ENCODE results near the gene ZC3H12C.

ZC3H12C gene

GRCh38 chr11:110159476-110159875 lies 66.3 kb downstream of the ZC3H12C start:
- Histone ChIP-seq H3K79me1 (ENCODE audit: low read length) (no peaks in the 10 kb centered on the region), H3K4ac (ENCODE audit: low read depth, low read length) (no peak overlapping the region), H3K4me2 (ENCODE audit: low read length) (no peak overlapping the region), H3K18ac (ENCODE audit: low read length) (no peak overlapping the region), H4K8ac (ENCODE audit: low read depth, low read length) (no peak overlapping the region), H2BK120ac (ENCODE audit: low read depth, low read length) (no peak overlapping the region), H2BK15ac (replicated peaks; ENCODE audit: low read depth) (no peak overlapping the region), H3K79me2 (ENCODE audit: control insufficient read depth, insufficient read depth, low read length) (no peaks in the 10 kb centered on the region), H3K9ac (ENCODE audit: low read length) (no peak overlapping the region), H3K36me3 (ENCODE audit: control insufficient read depth, insufficient read depth, low read length) (peaks cover 4% of the 10 kb centered on the region), H4K5ac (ENCODE audit: low read length) (no peak overlapping the region), H3K4me3 (ENCODE audit: low read length) (no peak overlapping the region), H3K27me3 (ENCODE audit: insufficient read depth, low read length, poor library complexity) (no peaks in the 10 kb centered on the region), H3K27ac (ENCODE audit: low read depth, low read length) (no peak overlapping the region), H2AK5ac (ENCODE audit: low read length) (no peak overlapping the region), H3K4me1 (ENCODE audit: control insufficient read depth, low read depth, low read length) (no peaks in the 10 kb centered on the region), H3K56ac (ENCODE audit: low read length) (no peak overlapping the region), H2BK5ac (ENCODE audit: low read length) (no peak overlapping the region), H3K23ac (ENCODE audit: low read length) (no peak overlapping the region)
- no CpG with 5 or more reads among the region's 1 CpG for WGBS (ENCODE audit: extremely low coverage, insufficient coverage, low lambda C conversion rate)
- DNase-seq: no peak

DNA sequence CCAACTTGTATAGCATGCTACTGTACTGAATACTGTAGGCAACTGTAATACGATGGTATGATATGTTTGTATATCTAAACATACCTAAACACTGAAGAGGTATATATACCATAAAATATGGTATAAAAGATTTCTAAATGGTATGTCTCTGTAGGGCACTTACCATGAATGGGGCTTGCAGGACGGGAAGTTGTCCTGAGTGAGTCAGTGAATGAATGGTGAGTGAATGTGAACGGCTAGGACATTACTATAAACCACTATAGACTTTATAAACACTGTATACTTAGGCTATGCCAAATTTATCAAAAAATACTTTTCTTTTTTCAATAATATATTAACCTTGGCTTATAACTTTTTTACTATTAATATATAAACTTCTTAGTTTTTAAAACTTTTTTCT lies 66.8 kb downstream of the ZC3H12C start:
- no peak overlapping the region for H3K23ac ChIP-seq (ENCODE audit: low read length)
- H2AK5ac ChIP-seq (ENCODE audit: low read length): no peak overlapping the region
- H4K8ac ChIP-seq (ENCODE audit: low read depth, low read length): no peak overlapping the region
- no peak overlapping the region for H2BK120ac ChIP-seq (ENCODE audit: low read depth, low read length)
- no peak for DNase-seq
- no peak overlapping the region for H4K5ac ChIP-seq (ENCODE audit: low read length)
- no peaks in the 10 kb centered on the region for H3K27me3 ChIP-seq (ENCODE audit: insufficient read depth, low read length, poor library complexity)
- no peak overlapping the region for H3K9ac ChIP-seq (ENCODE audit: low read length)
- H2BK15ac ChIP-seq (replicated peaks; ENCODE audit: low read depth): no peak overlapping the region
- H3K36me3 ChIP-seq (ENCODE audit: control insufficient read depth, insufficient read depth, low read length): peaks cover 4% of the 10 kb centered on the region
- H3K27ac ChIP-seq (ENCODE audit: low read depth, low read length): no peak overlapping the region
- H2BK5ac ChIP-seq (ENCODE audit: low read length): no peak overlapping the region
- no peaks in the 10 kb centered on the region for H3K4me1 ChIP-seq (ENCODE audit: control insufficient read depth, low read depth, low read length)
- no peaks in the 10 kb centered on the region for H3K79me1 ChIP-seq (ENCODE audit: low read length)
- no peak overlapping the region for H3K56ac ChIP-seq (ENCODE audit: low read length)
- H3K4ac ChIP-seq (ENCODE audit: low read depth, low read length): no peak overlapping the region
- no peak overlapping the region for H3K4me2 ChIP-seq (ENCODE audit: low read length)
- H3K4me3 ChIP-seq (ENCODE audit: low read length): no peak overlapping the region
- no peak overlapping the region for H3K18ac ChIP-seq (ENCODE audit: low read length)
- no CpG with 5 or more reads among the region's 3 CpGs for WGBS (ENCODE audit: extremely low coverage, insufficient coverage, low lambda C conversion rate)
- no peaks in the 10 kb centered on the region for H3K79me2 ChIP-seq (ENCODE audit: control insufficient read depth, insufficient read depth, low read length)

- DNase-seq: no peak
- Histone ChIP-seq H2BK120ac (ENCODE audit: low read depth, low read length) (no peak overlapping the region), H3K4me1 (ENCODE audit: control insufficient read depth, low read depth, low read length) (no peaks in the 10 kb centered on the region), H3K79me2 (ENCODE audit: control insufficient read depth, insufficient read depth, low read length) (no peaks in the 10 kb centered on the region), H3K4ac (ENCODE audit: low read depth, low read length) (no peak overlapping the region), H3K23ac (ENCODE audit: low read length) (no peak overlapping the region), H3K4me3 (ENCODE audit: low read length) (no peak overlapping the region), H4K5ac (ENCODE audit: low read length) (no peak overlapping the region), H2BK5ac (ENCODE audit: low read length) (no peak overlapping the region), H3K79me1 (ENCODE audit: low read length) (no peaks in the 10 kb centered on the region), H3K36me3 (ENCODE audit: control insufficient read depth, insufficient read depth, low read length) (peaks cover 4% of the 10 kb centered on the region), H3K27me3 (ENCODE audit: insufficient read depth, low read length, poor library complexity) (no peaks in the 10 kb centered on the region), H4K8ac (ENCODE audit: low read depth, low read length) (no peak overlapping the region), H3K18ac (ENCODE audit: low read length) (no peak overlapping the region), H3K27ac (ENCODE audit: low read depth, low read length) (no peak overlapping the region), H3K56ac (ENCODE audit: low read length) (no peak overlapping the region), H3K4me2 (ENCODE audit: low read length) (no peak overlapping the region), H2BK15ac (replicated peaks; ENCODE audit: low read depth) (no peak overlapping the region), H3K9ac (ENCODE audit: low read length) (no peak overlapping the region), H2AK5ac (ENCODE audit: low read length) (no peak overlapping the region)
- WGBS (ENCODE audit: extremely low coverage, insufficient coverage, low lambda C conversion rate): no CpG with 5 or more reads among the region's 2 CpGs
Measured at GRCh38 chr11:110160437-110160836, 67.2 kb downstream of the ZC3H12C start.

DNA sequence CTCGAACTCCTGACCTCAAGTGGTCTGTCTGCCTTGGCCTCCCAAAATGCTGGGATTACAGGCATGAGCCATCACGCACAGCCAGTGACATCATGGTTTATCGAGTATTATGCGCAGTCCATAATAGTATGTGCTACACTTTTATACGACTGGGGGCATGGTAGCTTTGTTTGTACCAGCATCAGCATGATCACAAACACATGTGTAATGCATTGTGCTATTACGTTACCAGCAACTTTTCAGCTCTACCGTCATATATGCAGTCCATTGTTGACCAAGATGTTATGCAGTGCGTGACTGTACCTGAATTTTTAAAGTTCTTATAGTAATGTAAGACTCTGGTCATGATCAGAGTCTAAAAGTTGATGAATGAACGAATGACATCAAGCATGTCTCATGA lies 67.9 kb downstream of the ZC3H12C start:
- Histone ChIP-seq H3K4me3 (ENCODE audit: low read length) (no peak overlapping the region), H3K9ac (ENCODE audit: low read length) (no peak overlapping the region), H3K18ac (ENCODE audit: low read length) (no peak overlapping the region), H3K56ac (ENCODE audit: low read length) (no peak overlapping the region), H4K8ac (ENCODE audit: low read depth, low read length) (no peak overlapping the region), H2AK5ac (ENCODE audit: low read length) (no peak overlapping the region), H3K36me3 (ENCODE audit: control insufficient read depth, insufficient read depth, low read length) (peaks cover 4% of the 10 kb centered on the region), H3K79me1 (ENCODE audit: low read length) (no peaks in the 10 kb centered on the region), H2BK5ac (ENCODE audit: low read length) (no peak overlapping the region), H3K4ac (ENCODE audit: low read depth, low read length) (no peak overlapping the region), H3K4me2 (ENCODE audit: low read length) (no peak overlapping the region), H4K5ac (ENCODE audit: low read length) (no peak overlapping the region), H3K23ac (ENCODE audit: low read length) (no peak overlapping the region), H3K4me1 (ENCODE audit: control insufficient read depth, low read depth, low read length) (no peaks in the 10 kb centered on the region), H2BK120ac (ENCODE audit: low read depth, low read length) (no peak overlapping the region), H3K79me2 (ENCODE audit: control insufficient read depth, insufficient read depth, low read length) (no peaks in the 10 kb centered on the region), H3K27me3 (ENCODE audit: insufficient read depth, low read length, poor library complexity) (no peaks in the 10 kb centered on the region), H2BK15ac (replicated peaks; ENCODE audit: low read depth) (no peak overlapping the region), H3K27ac (ENCODE audit: low read depth, low read length) (no peak overlapping the region)
- WGBS (ENCODE audit: extremely low coverage, insufficient coverage, low lambda C conversion rate): no CpG with 5 or more reads among the region's 9 CpGs
- DNase-seq: no peak

- DNase-seq: no peak
- no peak overlapping the region for H2AK5ac ChIP-seq (ENCODE audit: low read length)
- H3K4me2 ChIP-seq (ENCODE audit: low read length): no peak overlapping the region
- H3K4me1 ChIP-seq (ENCODE audit: control insufficient read depth, low read depth, low read length): no peaks in the 10 kb centered on the region
- no peaks in the 10 kb centered on the region for H3K79me2 ChIP-seq (ENCODE audit: control insufficient read depth, insufficient read depth, low read length)
- no peaks in the 10 kb centered on the region for H3K27me3 ChIP-seq (ENCODE audit: insufficient read depth, low read length, poor library complexity)
- no peak overlapping the region for H2BK15ac ChIP-seq (replicated peaks; ENCODE audit: low read depth)
- H3K18ac ChIP-seq (ENCODE audit: low read length): no peak overlapping the region
- H2BK120ac ChIP-seq (ENCODE audit: low read depth, low read length): no peak overlapping the region
- H3K4me3 ChIP-seq (ENCODE audit: low read length): no peak overlapping the region
- no peaks in the 10 kb centered on the region for H3K79me1 ChIP-seq (ENCODE audit: low read length)
- no peak overlapping the region for H3K23ac ChIP-seq (ENCODE audit: low read length)
- H4K8ac ChIP-seq (ENCODE audit: low read depth, low read length): no peak overlapping the region
- H4K5ac ChIP-seq (ENCODE audit: low read length): no peak overlapping the region
- no peak overlapping the region for H2BK5ac ChIP-seq (ENCODE audit: low read length)
- no peak overlapping the region for H3K27ac ChIP-seq (ENCODE audit: low read depth, low read length)
- H3K56ac ChIP-seq (ENCODE audit: low read length): no peak overlapping the region
- no peak overlapping the region for H3K9ac ChIP-seq (ENCODE audit: low read length)
- no peak overlapping the region for H3K4ac ChIP-seq (ENCODE audit: low read depth, low read length)
- H3K36me3 ChIP-seq (ENCODE audit: control insufficient read depth, insufficient read depth, low read length): peaks cover 4% of the 10 kb centered on the region
Measured at GRCh38 chr11:110162216-110162615, 69.0 kb downstream of the ZC3H12C start.

DNA sequence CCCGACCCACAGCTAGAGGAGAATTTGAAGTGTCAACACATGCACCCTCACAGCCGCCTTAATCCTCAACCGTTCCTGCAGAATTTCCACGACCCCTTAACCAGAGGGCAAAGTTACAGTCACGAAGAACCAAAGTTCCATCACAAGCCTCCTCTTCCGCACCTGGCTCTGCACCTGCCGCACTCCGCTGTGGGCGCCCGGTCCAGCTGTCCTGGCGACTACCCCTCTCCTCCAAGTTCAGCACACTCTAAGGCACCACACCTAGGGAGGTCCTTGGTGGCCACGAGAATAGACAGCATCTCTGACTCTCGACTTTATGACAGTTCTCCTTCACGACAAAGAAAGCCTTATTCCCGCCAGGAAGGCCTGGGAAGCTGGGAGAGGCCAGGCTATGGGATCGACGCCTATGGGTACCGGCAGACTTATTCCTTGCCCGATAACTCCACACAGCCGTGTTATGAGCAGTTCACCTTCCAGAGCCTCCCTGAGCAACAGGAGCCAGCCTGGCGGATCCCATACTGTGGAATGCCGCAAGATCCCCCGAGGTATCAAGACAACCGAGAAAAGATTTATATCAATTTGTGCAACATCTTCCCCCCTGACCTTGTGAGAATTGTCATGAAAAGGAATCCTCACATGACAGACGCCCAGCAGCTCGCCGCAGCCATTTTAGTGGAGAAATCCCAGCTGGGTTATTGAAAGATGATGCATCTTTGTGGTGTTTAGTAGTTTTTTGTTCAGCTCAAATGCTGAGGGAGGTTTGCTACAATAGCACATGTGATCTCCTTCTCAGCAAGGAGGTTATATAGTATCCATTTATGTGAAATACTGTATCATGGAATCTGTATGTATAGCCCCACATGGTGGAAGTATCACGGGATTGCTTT lies 72.1 kb downstream of the ZC3H12C start:
- no peak overlapping the region for H3K4me3 ChIP-seq (ENCODE audit: low read length)
- no peak overlapping the region for H3K56ac ChIP-seq (ENCODE audit: low read length)
- no peak overlapping the region for H3K4ac ChIP-seq (ENCODE audit: low read depth, low read length)
- no peaks in the 10 kb centered on the region for H3K27me3 ChIP-seq (ENCODE audit: insufficient read depth, low read length, poor library complexity)
- H3K79me2 ChIP-seq (ENCODE audit: control insufficient read depth, insufficient read depth, low read length): no peaks in the 10 kb centered on the region
- no CpG with 5 or more reads among the region's 28 CpGs for WGBS (ENCODE audit: extremely low coverage, insufficient coverage, low lambda C conversion rate)
- H4K5ac ChIP-seq (ENCODE audit: low read length): no peak overlapping the region
- no peak overlapping the region for H3K23ac ChIP-seq (ENCODE audit: low read length)
- H2BK15ac ChIP-seq (replicated peaks; ENCODE audit: low read depth): no peak overlapping the region
- H3K4me2 ChIP-seq (ENCODE audit: low read length): no peak overlapping the region
- peaks cover 2% of the 10 kb centered on the region for H3K36me3 ChIP-seq (ENCODE audit: control insufficient read depth, insufficient read depth, low read length)
- no peak overlapping the region for H2BK5ac ChIP-seq (ENCODE audit: low read length)
- H3K18ac ChIP-seq (ENCODE audit: low read length): no peak overlapping the region
- no peak for DNase-seq
- no peak overlapping the region for H3K27ac ChIP-seq (ENCODE audit: low read depth, low read length)
- no peak overlapping the region for H2AK5ac ChIP-seq (ENCODE audit: low read length)
- no peak overlapping the region for H3K9ac ChIP-seq (ENCODE audit: low read length)
- no peaks in the 10 kb centered on the region for H3K4me1 ChIP-seq (ENCODE audit: control insufficient read depth, low read depth, low read length)
- no peaks in the 10 kb centered on the region for H3K79me1 ChIP-seq (ENCODE audit: low read length)
- no peak overlapping the region for H2BK120ac ChIP-seq (ENCODE audit: low read depth, low read length)
- H4K8ac ChIP-seq (ENCODE audit: low read depth, low read length): no peak overlapping the region
